Gastrocnemius medialis (tissue), 4 donors: ENCODE results near the gene GSTA5.

Experiments used
- POLR2A ChIP-seq, 2 donors: fragments of 450-650 bp; IDR thresholded peaks; one replicate each; pipeline ENCODE4 v1.6.1; 2017; ENCODE audit warnings: antibody characterized with exemption in 2 of 2, mild to moderate bottlenecking in 2 of 2, moderate library complexity in 2 of 2
- TF ChIP-seq, protein P1 (sequence below), 5 experiments: fragments of 450-650 bp in 3 of 5; fragments of 200-600 bp in 2 of 5; sonication (generic) in 2 of 5; IDR thresholded peaks in 4 of 5; conservative IDR thresholded peaks in 1 of 5; 1 replicate in 4 of 5; 2 replicates in 1 of 5; pipeline ENCODE4 v1.5.1; 2016 to 2019; ENCODE audit warnings: antibody characterized with exemption in 5 of 5, mild to moderate bottlenecking in 3 of 5, moderate library complexity in 3 of 5

DNA sequence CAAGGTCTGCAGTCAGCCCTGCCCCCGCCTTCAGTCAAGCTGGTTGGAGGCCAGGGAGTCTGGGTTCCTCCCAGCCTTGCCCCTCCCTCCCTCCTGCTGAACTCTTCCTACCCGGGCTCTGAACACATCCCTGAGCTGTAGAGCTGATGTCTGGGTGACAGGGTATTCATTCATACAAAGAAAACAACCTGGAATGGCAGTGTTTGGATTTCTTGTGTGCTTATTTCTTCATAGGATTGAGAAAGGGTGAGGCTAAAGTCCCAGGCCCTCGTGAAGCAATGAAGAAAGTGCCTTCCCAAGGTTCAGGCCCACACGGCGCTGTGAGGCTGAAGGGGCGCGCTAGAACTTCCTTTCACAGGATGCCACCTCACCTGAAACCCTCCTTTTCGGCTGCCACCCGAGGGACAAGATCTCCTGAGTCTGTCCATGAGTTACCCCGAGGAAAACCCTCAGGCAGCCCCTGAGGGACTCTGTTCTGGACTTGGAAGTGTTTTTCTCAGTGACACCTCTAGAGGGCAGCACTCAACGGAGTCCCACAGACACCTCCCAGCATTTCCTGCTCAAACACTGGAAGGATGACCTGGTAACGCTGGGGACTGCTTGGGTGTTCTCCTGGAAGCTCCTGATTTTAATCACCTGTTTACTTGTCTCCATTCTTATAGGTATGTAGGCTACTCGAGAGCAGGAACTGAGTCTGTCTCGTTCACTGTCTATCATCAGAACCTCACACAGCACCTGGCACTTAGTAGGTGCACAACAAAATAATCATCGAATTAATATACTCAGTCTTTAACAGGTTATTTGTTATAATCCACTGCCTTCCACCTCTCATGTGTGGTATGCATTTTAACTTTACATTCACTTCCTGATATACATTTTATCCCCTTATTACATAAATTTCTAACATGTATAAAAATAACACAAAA, 25.2 kb downstream of the GSTA5 start:
- no peak for TF ChIP-seq POLR2A (IDR thresholded peaks at IDR 0.05)
- TF ChIP-seq, protein P1, sequence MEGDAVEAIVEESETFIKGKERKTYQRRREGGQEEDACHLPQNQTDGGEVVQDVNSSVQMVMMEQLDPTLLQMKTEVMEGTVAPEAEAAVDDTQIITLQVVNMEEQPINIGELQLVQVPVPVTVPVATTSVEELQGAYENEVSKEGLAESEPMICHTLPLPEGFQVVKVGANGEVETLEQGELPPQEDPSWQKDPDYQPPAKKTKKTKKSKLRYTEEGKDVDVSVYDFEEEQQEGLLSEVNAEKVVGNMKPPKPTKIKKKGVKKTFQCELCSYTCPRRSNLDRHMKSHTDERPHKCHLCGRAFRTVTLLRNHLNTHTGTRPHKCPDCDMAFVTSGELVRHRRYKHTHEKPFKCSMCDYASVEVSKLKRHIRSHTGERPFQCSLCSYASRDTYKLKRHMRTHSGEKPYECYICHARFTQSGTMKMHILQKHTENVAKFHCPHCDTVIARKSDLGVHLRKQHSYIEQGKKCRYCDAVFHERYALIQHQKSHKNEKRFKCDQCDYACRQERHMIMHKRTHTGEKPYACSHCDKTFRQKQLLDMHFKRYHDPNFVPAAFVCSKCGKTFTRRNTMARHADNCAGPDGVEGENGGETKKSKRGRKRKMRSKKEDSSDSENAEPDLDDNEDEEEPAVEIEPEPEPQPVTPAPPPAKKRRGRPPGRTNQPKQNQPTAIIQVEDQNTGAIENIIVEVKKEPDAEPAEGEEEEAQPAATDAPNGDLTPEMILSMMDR (IDR thresholded peaks at IDR 0.05 in 4 of 5, conservative IDR thresholded peaks at IDR 0.05 in 1 of 5) = peak in 2 of 5 experiments; percentile 12 to 42
